ENCODE measurements around the gene TENT5C. TPM values are rescaled to one million over a fixed set of nuclear protein-coding genes. Genes with fewer than 3 reads are reported as not detected.
A peak's percentile ranks its signal among the peaks of the same experiment; 100 is the strongest.

Gene TENT5C
- total and polyA plus RNA-seq, 2 of the 13 experiments (the other 11 are each of a cell fraction or from before 2014, with no cell fraction given): 0.02 to 0.38 TPM

DNA sequence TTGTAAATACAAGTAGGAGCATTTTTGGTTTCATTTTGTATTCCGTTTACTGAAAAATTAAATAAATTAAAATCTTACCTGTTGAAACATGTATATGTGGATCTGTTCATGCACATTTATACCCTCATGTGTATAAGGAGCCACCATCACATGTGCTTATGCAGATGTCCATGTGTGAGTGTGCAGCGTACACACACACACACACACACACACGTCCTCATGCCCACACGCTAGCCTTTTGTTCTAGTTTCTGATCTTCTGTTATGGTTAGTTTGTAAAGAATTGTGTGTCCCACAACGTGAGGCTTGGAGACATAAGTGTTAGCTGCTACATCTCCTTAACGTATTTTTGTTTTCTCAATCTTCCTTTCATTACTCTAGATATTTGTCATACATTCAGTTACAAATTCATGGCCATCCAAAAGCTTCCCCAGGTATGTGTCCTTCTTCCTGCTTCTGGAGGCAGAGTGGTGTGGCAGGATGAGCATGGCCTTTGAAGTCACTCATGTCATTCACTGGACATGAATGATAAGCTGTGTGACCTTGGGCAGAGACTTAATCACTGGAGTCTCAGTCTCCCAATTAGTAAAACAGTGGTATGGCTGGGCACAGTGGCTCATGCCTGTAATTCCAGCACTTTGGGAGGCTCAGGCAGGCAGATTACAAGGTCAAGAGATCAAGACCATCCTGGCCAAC lies 54.6 kb downstream of the TENT5C start:
- Histone ChIP-seq H2AFZ (ENCODE audit: low read length) (no peak overlapping the region), H3K4me2 (ENCODE audit: low read depth, low read length) (no peak overlapping the region), H3K9ac (ENCODE audit: insufficient read depth, low read depth, low read length) (no peak overlapping the region), H3K79me2 (ENCODE audit: insufficient read depth, low read length) (no peaks in the 10 kb centered on the region), H4K20me1 (ENCODE audit: insufficient read depth, low read length) (no peaks in the 10 kb centered on the region), H3K27ac (ENCODE audit: extremely low read length, insufficient read depth, low read length) (no peak overlapping the region), H3K27me3 (ENCODE audit: control insufficient read depth in 1 of 2, insufficient read depth in 2 of 2, low read length in 2 of 2) (peaks cover 0 to 10% of the 10 kb centered on the region in 2 experiments; a peak in 2 of 5 replicates), H3K9me3 (ENCODE audit: low read length) (no peaks in the 10 kb centered on the region), H3K36me3 (replicated peaks in 1 of 2; ENCODE audit: control insufficient read depth in 1 of 2, insufficient read depth in 2 of 2, low read length in 2 of 2) (no peaks in the 10 kb centered on the region), H3K4me1 (ENCODE audit: insufficient read depth, low read length) (peaks cover 19% of the 10 kb centered on the region), H3K4me3 (replicated peaks in 1 of 3; ENCODE audit: insufficient read depth in 1 of 3, low read depth in 2 of 3, low read length in 3 of 3) (no peak overlapping the region)
- DNase-seq (ENCODE audit: low spot score) (no peak), FAIRE-seq (no peak), ATAC-seq (no peak)
- 29% methylated on average over 6 of the region's 6 CpGs for WGBS (ENCODE audit: low lambda C conversion rate)
- BruUV-seq (replicated peaks): no TSS peak
- POLR2A ChIA-PET: no interaction called here
- CTCF ChIA-PET (ENCODE audit: low intra/inter-chr PET ratio, low total read pairs): no interaction called here
- TF ChIP-seq ZNF878 (CRISPR knock-in tag; IDR thresholded peaks at IDR 0.05) (no peak), ZNF20 (CRISPR knock-in tag; IDR thresholded peaks at IDR 0.05) (no peak), ZNF441 (CRISPR knock-in tag; IDR thresholded peaks at IDR 0.05; ENCODE audit: borderline replicate concordance) (no peak)
- TF ChIP-seq, protein P1, sequence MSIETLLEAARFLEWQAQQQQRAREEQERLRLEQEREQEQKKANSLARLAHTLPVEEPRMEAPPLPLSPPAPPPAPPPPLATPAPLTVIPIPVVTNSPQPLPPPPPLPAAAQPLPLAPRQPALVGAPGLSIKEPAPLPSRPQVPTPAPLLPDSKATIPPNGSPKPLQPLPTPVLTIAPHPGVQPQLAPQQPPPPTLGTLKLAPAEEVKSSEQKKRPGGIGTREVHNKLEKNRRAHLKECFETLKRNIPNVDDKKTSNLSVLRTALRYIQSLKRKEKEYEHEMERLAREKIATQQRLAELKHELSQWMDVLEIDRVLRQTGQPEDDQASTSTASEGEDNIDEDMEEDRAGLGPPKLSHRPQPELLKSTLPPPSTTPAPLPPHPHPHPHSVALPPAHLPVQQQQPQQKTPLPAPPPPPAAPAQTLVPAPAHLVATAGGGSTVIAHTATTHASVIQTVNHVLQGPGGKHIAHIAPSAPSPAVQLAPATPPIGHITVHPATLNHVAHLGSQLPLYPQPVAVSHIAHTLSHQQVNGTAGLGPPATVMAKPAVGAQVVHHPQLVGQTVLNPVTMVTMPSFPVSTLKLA (IDR thresholded peaks at IDR 0.05): peak; percentile 84
- in situ Hi-C loops (cut with HindIII; ENCODE audit: extremely low pct_ligation_motif_present, low pct_unique_long_range_greater_than_20kb): no loop called here
- intact Hi-C loops (cut with micrococcal nuclease; ENCODE audit: unreplicated experiment): no loop called here

DNA sequence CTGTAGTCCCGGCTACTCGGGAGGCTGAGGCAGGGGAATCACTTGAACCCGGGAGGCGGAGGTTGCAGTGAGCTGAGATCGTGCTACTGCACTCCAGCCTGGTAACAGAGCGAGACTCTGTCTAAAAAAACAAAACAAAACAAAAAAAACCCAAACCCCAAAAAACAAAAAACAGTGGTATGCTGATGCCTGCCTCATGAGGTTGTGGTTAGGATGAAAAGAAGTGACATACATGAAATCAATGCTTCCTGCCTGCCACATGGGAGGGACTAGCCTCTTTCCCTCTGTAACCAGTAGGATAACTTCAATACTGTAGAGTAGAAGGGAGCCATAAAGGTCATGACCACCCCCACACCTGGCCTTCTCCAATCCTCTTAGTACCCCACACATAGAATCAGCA lies 55.2 kb downstream of the TENT5C start:
- in situ Hi-C loops (cut with HindIII; ENCODE audit: extremely low pct_ligation_motif_present, low pct_unique_long_range_greater_than_20kb) (no loop called here), intact Hi-C loops (cut with micrococcal nuclease; ENCODE audit: unreplicated experiment) (no loop called here)
- Histone ChIP-seq H3K9ac (ENCODE audit: insufficient read depth, low read depth, low read length) (no peak overlapping the region), H4K20me1 (ENCODE audit: insufficient read depth, low read length) (no peaks in the 10 kb centered on the region), H3K9me3 (ENCODE audit: low read length) (no peaks in the 10 kb centered on the region), H2AFZ (ENCODE audit: low read length) (no peak overlapping the region), H3K27me3 (ENCODE audit: control insufficient read depth in 1 of 2, insufficient read depth in 2 of 2, low read length in 2 of 2) (peaks cover 0 to 6% of the 10 kb centered on the region in 2 experiments; a peak in 2 of 5 replicates), H3K4me1 (ENCODE audit: insufficient read depth, low read length) (peaks cover 13% of the 10 kb centered on the region), H3K4me3 (replicated peaks in 1 of 3; ENCODE audit: insufficient read depth in 1 of 3, low read depth in 2 of 3, low read length in 3 of 3) (no peak overlapping the region), H3K79me2 (ENCODE audit: insufficient read depth, low read length) (no peaks in the 10 kb centered on the region), H3K36me3 (replicated peaks in 1 of 2; ENCODE audit: control insufficient read depth in 1 of 2, insufficient read depth in 2 of 2, low read length in 2 of 2) (no peaks in the 10 kb centered on the region), H3K27ac (ENCODE audit: extremely low read length, insufficient read depth, low read length) (no peak overlapping the region), H3K4me2 (ENCODE audit: low read depth, low read length) (no peak overlapping the region)
- POLR2A ChIA-PET: no interaction called here
- no TSS peak for BruUV-seq (replicated peaks)
- CTCF ChIA-PET (ENCODE audit: low intra/inter-chr PET ratio, low total read pairs): no interaction called here
- no peak for DNase-seq (ENCODE audit: low spot score)
- WGBS (ENCODE audit: low lambda C conversion rate): 11% methylated on average over 6 of the region's 6 CpGs
- ATAC-seq: no peak
- FAIRE-seq: no peak
- TF ChIP-seq ATRX (CRISPR knock-in tag; IDR thresholded peaks at IDR 0.05; ENCODE audit: borderline replicate concordance) (no peak), DNMT3B (CRISPR knock-in tag; conservative IDR thresholded peaks at IDR 0.05) (no peak), KLF15 (CRISPR knock-in tag; IDR thresholded peaks at IDR 0.05; ENCODE audit: borderline replicate concordance) (no peak)
- TF ChIP-seq, protein P2, sequence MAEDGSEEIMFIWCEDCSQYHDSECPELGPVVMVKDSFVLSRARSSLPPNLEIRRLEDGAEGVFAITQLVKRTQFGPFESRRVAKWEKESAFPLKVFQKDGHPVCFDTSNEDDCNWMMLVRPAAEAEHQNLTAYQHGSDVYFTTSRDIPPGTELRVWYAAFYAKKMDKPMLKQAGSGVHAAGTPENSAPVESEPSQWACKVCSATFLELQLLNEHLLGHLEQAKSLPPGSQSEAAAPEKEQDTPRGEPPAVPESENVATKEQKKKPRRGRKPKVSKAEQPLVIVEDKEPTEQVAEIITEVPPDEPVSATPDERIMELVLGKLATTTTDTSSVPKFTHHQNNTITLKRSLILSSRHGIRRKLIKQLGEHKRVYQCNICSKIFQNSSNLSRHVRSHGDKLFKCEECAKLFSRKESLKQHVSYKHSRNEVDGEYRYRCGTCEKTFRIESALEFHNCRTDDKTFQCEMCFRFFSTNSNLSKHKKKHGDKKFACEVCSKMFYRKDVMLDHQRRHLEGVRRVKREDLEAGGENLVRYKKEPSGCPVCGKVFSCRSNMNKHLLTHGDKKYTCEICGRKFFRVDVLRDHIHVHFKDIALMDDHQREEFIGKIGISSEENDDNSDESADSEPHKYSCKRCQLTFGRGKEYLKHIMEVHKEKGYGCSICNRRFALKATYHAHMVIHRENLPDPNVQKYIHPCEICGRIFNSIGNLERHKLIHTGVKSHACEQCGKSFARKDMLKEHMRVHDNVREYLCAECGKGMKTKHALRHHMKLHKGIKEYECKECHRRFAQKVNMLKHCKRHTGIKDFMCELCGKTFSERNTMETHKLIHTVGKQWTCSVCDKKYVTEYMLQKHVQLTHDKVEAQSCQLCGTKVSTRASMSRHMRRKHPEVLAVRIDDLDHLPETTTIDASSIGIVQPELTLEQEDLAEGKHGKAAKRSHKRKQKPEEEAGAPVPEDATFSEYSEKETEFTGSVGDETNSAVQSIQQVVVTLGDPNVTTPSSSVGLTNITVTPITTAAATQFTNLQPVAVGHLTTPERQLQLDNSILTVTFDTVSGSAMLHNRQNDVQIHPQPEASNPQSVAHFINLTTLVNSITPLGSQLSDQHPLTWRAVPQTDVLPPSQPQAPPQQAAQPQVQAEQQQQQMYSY (CRISPR knock-in tag; IDR thresholded peaks at IDR 0.05): no peak
- TF ChIP-seq, protein P3, sequence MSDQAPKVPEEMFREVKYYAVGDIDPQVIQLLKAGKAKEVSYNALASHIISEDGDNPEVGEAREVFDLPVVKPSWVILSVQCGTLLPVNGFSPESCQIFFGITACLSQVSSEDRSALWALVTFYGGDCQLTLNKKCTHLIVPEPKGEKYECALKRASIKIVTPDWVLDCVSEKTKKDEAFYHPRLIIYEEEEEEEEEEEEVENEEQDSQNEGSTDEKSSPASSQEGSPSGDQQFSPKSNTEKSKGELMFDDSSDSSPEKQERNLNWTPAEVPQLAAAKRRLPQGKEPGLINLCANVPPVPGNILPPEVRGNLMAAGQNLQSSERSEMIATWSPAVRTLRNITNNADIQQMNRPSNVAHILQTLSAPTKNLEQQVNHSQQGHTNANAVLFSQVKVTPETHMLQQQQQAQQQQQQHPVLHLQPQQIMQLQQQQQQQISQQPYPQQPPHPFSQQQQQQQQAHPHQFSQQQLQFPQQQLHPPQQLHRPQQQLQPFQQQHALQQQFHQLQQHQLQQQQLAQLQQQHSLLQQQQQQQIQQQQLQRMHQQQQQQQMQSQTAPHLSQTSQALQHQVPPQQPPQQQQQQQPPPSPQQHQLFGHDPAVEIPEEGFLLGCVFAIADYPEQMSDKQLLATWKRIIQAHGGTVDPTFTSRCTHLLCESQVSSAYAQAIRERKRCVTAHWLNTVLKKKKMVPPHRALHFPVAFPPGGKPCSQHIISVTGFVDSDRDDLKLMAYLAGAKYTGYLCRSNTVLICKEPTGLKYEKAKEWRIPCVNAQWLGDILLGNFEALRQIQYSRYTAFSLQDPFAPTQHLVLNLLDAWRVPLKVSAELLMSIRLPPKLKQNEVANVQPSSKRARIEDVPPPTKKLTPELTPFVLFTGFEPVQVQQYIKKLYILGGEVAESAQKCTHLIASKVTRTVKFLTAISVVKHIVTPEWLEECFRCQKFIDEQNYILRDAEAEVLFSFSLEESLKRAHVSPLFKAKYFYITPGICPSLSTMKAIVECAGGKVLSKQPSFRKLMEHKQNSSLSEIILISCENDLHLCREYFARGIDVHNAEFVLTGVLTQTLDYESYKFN (CRISPR knock-in tag; conservative IDR thresholded peaks at IDR 0.05): no peak

Measured in HepG2 (cell line).